ENCODE data around the gene NPLOC4. TPM values are rescaled to one million over a fixed set of nuclear protein-coding genes. Genes with fewer than 3 reads are reported as not detected.

Gene NPLOC4
- polyA plus RNA-seq, 1 donor = 55.0 TPM

DNA sequence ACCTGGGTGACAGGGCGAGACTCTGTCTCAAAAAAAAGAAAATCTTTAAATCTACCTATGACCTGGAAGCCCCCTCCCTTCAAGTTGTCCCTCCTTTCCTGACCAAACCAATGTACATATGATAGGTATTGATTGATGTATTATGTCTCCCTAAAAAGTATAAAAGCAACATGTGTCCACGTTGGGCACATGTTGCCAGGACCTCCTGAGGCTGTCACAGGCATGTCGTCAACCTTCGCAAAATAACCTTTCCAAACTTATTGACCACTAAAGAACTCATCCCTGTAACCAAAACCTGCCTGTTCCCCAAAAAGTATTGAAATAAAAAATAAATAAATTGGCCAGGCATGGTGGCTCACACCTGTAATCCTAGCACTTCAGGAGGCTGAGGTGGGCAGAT is 25.1 kb upstream of the NPLOC4 start:
- DNase-seq = no peak

DNA sequence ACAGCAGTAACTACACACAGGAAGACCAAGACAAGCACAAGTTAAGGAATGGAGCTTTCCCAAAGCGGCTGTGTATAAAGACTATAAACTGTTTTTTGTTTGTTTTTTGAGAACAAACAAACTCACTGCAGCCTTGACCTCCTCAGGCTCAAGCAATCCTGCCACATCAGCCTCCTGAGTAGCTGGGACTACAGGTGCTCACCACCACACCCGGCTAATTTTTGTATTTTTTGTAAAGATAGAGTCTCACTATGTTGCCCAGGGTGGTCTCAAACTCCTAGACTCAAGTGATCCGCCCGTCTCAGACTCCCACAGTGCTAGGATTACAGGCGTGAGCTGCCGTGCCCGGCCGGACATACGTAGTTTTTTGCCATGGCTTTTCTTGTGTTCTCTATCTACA is 23.5 kb upstream of the NPLOC4 start:
- no peak for DNase-seq

DNA sequence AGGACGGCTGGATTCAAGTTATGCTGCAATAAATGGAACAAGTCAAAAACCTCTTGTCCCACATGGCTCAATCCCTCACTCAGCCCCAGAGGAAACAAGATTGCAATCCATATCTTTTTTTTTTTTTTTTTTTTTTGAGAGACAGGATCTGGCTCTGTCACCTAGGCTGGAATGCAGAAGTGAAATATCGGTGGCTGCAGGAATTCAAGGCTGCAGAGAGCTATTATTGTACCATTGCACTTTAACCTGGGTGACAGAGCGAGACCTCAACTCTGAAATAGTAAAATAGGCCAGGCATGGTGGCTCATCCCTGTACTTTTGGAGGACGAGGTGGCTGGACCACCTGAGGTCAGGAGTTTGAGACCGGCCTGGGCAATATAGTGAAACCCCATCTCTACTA is 22.1 kb upstream of the NPLOC4 start:
- DNase-seq = no peak

DNA sequence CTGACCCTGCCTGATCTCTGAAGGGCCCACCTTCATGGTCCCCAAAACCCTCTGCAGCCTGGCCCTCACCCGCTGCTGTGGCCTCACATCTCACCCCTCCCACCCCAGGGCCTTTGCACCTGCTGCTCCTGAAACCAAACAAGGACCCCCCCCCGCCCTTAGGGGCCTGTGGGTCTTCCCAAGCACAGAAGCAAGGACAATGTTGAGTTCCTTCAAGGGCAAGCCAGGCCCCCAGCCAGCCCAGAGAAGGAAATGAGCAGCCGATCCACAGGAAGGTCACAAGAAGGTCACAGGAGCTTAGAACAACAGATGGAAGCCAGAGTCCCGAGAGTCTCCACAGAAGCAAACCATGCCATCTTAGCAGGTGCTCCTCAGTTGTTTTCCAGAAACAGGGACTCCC is 19.9 kb upstream of the NPLOC4 start:
- DNase-seq = no peak

DNA sequence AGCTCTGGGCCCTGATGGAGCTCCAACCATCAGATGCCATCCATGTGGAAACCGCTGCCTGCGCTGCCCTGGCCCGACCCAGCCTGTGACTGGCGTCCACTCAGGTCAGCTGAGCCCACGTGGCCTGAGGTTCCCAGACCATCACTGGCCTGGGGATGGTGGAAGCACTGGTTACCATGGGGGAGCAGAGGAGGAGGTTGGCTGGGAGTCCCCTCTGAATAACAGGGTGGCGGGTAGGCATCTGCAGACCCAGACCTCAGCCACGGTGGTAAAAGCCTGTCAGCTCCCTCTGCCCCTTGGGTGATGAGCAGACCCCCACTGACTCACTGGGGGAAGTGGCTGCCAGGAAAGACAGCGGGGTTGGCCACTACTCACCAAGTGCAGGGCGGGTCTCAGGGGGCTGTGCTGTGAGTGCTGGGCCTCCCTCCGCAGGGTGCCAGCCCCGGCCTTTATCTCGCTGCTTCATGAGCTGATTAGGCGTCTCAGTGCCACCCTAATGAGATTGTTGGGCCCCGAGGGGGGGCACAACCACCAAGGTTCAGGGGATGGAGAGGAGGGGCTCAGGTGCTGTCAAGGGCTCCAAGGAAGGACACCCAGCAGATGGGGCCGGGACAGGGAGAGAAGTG is 19.3 kb upstream of the NPLOC4 start, which contains the start of gene PDE6G:
Gene PDE6G (minus strand): TSS at position 425 of the 626 bp plus-strand sequence. CDS start 3,237 bp downstream, outside the sequence.
- no peak for DNase-seq

DNA sequence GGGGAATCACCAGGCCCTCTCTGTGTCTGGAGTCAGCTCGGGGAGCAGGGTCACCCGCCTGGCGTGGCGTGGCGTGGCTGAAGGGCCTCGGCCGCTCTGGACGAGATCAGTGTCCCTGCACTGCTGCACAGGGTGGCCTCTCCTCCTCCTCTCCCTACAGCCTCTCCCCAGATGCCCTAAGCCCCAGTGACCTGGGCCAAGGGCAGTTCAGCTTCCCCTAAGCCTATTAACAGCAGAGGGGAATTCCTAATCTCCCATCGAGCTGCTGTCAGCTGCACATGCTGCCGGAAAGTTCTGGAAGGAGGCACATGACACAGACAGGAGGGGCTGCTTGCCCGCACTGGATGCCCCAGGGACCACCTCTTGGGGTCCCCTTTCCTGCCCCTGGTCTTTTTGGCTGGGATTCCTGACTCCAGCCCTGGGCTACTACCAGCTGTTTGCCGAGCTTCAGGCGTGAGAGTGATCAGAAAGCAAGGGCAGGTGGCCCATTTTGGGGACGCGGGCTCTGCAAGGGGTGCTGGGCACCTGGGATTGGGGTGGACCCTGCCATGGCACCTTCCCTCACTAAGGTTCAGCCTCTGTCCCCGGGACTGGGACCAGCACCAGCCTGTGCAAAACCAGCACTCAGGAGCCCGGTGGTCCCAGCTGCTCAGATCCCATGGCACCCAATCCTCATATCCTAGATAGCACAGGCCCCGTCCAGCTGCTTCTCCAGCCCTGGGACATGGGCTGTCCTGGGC is 18.6 kb upstream of the NPLOC4 start:
- no peak for DNase-seq

DNA sequence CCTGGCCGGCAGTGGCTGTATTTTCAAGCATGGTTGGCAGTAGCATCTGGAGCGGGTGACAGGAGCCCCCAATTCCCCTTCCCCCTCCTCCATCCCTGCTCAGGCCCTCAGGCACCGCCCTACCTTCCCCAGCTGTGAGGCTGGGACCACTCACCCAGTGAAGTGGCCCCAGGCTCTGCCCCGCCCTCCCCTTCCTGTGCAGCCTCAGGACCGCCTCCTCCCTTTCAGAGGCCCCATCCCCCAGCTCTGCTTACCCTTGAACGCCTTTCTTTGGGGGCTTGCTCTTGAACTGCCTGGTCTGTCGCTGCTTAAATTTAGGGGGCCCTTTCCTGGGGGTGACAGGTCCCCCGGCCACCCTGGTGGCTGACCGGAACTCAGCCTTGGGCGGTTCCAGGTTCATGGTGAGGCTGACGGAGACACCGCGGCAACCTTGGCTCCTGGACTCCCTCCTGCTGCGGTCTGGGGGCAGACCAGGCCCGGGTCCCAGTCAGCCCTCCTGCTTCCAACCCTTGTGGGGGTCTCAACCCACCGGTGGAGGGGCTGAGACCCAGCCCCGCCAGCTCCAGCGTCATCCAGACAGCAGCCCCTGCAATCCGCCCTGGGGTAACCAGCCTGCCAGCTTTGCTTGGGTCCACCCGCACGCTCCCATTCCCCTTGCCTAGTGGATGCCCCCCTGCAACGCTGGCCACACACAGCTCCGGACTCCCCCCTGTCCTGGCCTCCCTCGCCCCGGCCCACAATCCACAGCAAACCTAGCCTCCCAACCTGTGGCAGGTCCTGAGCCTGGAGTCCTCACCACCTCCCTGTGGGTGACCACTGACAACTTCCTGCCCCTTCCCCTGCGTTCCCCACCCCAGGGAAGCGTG is 16.2 kb upstream of the NPLOC4 start:
- no peak for DNase-seq

DNA sequence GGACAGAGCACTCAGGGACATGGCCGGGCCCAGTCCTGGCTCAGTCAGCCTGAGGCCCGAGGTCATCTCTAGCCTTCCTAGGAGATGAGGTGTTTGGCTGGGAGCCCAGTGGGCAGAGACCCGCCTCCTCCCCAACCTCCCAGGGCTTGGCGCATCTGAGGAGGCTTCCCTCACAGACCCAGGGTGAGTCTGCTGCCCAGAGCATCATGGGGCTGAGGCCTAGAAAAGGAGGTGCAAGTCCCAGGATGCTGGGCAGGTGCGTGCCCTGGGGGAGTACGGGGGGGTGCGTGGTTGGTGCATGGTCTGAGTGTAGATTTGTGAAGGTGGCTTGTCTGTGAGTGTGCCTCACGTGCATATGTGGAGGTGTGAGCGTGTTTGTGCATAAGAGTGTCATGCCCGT is 14.8 kb upstream of the NPLOC4 start:
- no peak for DNase-seq

DNA sequence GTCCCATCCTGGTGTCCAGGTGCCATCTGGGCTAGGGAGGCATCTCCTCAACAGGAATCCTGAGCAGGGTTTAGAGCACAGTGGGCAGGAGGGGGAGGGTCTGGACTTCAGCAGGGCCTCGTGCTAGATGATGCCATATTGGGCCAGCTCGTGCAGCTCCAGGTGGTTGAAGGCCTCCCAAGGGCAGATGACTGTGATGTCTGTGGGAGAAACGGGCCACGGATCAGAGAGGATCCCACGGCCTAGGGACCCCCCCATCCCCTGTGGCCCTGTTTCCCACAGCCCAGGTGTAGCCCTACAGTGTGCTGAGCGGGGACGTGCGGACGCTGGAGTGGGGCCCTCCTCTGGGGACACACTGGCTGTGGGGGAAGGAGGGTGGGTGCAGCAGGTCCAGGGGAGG is 14.0 kb upstream of the NPLOC4 start:
- no peak for DNase-seq

DNA sequence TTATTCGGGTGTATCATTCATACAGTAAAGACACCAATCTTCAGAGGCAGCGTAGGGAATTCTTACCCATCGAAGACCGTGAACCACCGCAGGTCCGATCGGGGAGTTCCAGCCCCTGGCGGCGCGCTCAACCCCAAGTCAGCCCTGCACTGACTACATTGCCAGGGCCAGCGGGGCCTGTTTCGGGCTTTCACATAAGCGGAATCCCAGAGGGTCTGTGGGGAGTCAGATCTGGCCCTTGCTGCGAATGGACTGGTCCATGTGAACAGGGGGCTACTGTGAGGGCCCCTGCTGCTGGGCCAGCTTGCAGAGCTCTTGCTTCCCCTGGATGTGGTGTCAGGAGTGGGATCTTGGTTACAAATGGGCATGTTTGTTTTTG is 11.8 kb upstream of the NPLOC4 start:
- no peak for DNase-seq

DNA sequence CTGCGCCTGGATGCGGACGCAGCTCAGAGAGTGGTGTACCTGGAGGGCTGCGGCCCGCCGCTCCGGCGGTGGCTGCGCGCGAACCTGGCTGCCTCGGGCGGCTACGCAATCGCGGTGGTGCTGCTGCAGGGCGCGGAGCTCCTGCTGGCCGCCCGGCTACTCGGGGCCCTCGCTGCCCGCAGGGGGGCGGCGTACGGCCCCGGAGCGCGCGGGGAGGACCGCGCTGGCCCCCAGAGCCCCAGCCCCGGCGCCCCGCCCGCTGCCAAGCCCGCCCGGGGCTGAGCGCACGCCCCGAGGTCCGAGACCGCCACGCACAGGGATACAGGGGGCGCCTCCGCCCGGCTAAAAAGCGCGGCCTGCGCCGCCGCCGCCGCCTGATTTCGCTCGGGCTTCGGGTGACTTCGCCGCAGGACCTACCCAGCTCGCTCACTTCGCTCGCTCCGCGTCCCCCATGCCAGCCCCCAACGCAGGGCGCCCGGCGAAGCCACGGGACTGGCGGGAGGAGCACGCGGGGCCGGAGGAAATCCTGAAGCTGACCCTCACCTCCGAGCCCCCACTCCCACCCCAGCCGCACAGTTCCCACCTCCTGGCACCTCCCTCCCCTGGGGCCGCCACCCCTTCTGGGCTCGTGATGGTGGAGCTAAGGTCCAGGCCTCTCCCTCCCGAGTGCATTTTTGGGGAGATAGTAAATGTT is 11.2 kb upstream of the NPLOC4 start:
- no peak for DNase-seq

DNA sequence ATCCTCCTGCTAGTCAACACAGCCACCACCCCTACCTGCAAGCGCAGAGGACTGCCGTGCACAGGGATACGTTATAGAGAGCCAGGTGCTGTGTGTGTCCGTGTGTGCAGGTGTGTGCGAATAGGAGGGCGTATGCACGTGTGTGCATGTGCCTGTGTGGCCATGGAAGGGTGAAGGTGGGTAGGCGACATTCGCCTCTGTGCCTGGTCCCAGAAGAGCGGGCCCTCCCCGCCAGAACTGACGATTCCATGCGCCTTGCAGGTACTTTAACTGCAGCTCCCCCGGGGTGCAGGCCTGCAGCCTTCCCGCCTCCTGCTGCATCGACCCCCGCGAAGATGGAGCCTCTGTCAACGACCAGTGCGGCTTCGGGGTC is 10.7 kb upstream of the NPLOC4 start:
- DNase-seq = no peak

DNA sequence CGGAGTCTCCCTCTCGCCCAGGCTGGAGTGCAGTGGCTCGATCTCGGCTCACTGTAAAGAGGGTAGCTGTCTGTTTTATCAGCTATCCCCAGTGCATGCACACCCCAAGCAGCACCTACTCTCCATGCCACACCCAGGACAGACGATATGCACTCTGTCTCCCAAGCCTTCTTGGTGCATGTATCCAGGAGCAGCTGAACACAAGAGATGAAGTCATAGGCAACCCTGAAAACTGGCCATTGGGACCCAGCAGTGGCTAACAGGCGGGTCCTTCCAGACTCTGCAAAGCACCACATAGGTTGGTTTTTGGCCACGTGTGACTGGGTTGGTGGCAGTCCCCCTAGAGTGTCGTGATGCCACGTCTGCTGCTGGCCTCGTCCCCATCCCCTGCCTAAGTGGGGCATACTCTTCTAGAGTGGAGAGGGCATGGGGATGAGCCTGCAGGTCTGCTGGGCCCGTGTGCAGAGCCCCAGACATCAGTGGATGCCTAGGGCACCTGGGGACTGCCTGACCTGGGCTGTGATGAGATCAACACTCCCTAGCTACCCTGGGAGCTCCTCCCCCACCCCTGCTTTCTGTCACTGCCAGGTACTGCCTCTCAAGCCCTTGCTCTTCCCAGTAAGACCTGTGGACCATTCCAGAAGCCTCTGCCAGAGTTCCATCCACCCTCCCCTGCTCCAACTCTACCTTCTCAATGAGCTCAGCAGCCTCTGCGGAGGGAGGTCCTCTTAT is 10.1 kb upstream of the NPLOC4 start:
- DNase-seq = no peak

DNA sequence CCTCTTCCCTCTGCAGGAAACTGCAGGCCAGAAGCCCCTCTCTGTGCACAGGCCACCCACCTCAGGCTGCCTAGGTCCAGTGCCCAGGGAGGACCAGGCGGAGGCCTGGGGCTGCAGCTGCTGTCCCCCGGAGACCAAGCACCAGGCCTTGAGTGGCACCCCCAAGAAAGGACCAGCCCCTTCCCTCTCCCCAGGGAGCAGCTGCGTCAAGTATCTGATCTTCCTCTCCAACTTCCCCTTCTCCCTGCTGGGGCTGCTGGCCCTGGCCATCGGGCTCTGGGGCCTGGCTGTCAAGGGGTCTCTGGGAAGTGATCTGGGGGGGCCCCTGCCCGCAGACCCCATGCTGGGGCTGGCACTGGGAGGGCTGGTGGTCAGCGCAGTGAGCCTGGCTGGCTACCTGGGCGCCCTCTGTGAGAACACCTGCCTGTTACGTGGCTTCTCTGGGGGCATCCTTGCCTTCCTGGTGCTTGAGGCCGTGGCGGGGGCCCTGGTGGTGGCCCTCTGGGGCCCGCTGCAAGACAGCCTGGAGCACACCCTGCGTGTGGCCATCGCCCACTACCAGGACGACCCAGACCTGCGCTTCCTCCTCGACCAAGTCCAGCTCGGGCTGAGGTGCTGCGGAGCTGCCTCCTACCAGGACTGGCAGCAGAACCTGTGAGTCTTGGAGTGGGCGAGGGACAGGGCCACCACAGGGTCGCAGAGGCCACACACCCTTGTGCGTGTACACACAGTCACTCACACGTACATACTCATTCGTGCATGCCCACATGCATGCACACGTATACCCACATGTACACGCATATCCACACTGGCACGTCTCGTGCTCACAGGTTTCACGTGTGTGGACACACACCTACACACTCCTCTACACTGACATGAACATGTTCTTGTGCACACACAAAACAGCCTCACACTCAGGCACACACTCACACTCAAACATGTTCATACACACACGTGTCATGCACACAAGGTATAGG is 8.4 kb upstream of the NPLOC4 start:
- no peak for DNase-seq

DNA sequence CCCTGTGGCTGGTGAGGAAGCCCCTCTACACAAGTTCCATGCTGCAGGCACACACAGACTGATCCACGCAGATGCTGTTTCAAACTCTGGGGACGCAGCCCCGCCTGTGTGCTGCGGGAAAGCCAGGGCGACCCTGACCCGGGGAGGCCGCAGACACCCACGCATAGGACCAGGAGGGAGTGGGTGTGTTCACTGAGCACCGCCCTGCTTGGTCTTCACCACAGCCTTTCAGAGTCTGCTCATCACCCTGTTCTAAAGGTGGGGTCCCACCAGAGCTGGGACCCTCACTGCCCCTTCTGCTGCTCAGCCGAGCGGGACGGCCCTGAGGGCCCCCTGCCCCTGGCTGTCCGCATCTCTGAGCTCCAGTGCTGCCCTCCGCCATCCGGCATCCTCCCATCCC is 7.6 kb upstream of the NPLOC4 start:
- DNase-seq = no peak

DNA sequence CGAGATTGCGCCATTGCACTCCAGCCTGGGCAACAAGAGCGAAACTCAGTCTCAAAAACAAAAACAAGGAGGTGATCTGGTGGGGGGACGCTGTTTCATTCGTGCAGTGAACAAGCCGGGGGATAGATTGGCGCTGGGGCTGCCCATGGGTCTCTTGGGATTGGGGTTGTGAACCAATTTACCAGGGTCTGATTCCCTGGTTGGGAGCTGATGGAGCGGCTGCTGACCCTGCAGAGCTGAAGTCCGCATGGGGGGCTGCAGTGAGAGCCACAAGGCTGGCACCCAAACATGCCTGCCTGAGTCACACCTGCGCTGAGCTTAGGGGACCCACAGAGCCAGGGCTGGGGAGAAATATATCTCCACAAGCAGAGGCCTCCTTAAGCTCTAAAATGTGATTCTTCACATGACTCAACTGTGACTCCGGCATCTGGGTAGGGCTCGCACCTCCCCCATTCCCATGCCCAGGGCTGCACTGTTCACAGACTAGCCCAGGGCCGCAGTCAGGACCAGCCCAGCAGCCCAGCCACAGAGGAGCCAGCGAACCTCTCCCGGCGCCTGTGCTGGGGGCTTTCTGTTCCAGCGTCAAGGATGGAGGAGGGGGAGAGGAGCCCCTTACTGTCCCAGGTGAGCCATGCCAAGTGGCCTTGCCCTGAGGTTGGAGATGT is 5.0 kb upstream of the NPLOC4 start:
- no peak for DNase-seq

DNA sequence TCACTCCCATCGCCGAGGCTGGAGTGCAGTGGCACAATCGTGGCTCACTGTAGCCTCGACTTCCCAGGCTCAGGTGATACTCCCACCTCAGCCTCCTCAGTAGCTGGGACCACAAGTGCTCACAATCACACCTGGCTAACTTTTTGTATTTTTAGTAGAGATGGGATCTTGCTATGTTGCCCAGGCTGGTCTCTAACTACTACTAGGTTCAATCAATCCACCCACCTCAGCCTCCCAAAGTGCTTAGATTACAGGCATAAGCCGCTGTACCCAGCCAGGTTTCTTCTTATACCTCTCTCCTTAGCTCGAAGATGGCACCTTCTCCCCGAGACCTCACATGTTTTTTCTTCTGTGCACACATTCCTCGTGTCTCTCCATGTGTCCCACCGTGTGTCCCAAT is 3.1 kb upstream of the NPLOC4 start:
- DNase-seq = no peak

DNA sequence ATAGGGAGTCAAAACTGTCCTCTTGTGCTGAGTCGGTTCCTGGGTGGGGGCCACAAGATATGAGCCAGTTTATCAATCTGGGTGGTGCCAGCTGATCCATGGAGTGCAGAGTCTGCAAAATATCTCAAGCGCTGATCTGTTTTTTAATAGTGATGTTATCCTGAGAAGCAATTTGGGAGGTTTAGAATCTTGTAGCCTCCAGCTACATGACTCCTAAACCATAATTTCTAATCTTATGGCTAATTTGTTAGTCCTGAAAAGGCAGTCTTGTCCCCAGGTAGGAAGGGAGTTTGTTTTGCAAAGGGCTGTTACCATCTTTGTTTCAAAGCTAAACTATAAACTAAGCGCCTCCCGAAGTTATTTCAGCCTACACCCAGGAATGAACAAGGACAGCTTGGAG is 1.8 kb upstream of the NPLOC4 start:
- DNase-seq = no peak

DNA sequence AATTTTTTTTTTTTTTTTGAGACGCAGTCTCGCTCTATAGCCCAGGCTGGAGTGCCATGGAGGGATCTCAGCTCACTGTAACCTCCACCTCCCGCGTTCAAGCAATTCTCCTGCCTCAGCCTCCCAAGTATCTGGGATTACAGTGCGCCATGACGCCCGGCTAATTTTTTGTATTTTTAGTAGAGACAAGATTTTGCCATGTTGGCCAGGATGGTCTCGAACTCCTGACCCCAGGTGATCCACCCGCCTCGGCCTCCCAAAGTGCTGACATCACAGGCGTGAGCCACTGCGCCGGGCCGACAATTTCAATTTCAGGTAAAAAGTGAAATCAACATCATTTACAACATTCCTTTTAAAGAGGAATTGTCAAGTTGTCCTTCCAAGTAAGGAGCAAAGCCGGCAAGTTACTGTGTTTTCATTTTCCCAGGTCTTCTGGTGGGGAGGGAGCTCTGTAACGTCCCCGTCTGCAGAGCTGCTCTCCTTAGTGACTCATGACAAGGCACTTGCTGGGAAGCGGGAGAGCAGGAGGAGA is 873 bp downstream of the NPLOC4 start:
- DNase-seq = no peak

DNA sequence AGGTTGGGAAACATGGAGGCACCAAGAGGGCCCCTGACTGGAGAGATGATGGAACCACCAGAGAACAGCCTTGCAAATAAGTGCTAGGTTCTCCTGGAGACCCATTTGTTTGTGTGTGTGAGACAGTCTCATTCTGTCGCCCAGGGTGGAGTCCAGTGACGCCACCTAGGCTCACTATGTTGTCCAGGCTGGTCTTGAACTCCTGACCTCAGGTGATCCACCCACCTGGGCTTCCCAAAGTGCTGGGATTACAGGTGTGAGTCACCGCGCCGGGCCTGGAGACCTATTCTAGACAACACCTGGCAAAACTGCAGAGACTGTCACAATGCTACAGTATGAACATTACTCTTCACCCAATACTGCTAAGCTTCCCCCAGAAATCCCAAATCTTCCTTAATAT is 1.5 kb downstream of the NPLOC4 start:
- no peak for DNase-seq

Measured in hindlimb muscle (tissue), 1 donor.